NCI-H187 (cell line): ENCODE results near the gene MAN1C1.

Source experiments
- DNase-seq, 2 experiments: peaks; one replicate each; lab custom pipeline; 2025; lab: John Stamatoyannopoulos, UW

MAN1C1 gene

GRCh38 chr1:25803368-25803767, 186.8 kb downstream of the MAN1C1 start:
- no peak for DNase-seq

- no peak for DNase-seq
Measured at GRCh38 chr1:25804244-25804963, 187.8 kb downstream of the MAN1C1 start.

- no peak for DNase-seq
Measured at GRCh38 chr1:25804964-25805862, 188.6 kb downstream of the MAN1C1 start.

- no peak for DNase-seq
Measured at GRCh38 chr1:25805863-25806225, 189.3 kb downstream of the MAN1C1 start.

GRCh38 chr1:25806418-25806817, 189.8 kb downstream of the MAN1C1 start:
- no peak for DNase-seq

- no peak for DNase-seq
Measured at GRCh38 chr1:25807480-25808390, 191.1 kb downstream of the MAN1C1 start.

GRCh38 chr1:25808481-25809244, 192.1 kb downstream of the MAN1C1 start:
- DNase-seq = no peak

- no peak for DNase-seq
Measured at GRCh38 chr1:25809283-25809926, 192.8 kb downstream of the MAN1C1 start.

GRCh38 chr1:25809929-25810328, 193.3 kb downstream of the MAN1C1 start:
- DNase-seq = no peak

- DNase-seq = peak; percentile 26 to 56
Measured at GRCh38 chr1:25810341-25811299, 194.0 kb downstream of the MAN1C1 start.

- no peak for DNase-seq
Measured at GRCh38 chr1:25811384-25812082, 194.9 kb downstream of the MAN1C1 start.

GRCh38 chr1:25813071-25813733, 196.6 kb downstream of the MAN1C1 start:
- DNase-seq = no peak

- no peak for DNase-seq
Measured at GRCh38 chr1:25813734-25814471, 197.3 kb downstream of the MAN1C1 start.

- DNase-seq = no peak
Measured at GRCh38 chr1:25814549-25815087, 198.0 kb downstream of the MAN1C1 start.

- no peak for DNase-seq
Measured at GRCh38 chr1:25815208-25816111, 198.9 kb downstream of the MAN1C1 start.

- no peak for DNase-seq
Measured at GRCh38 chr1:25816112-25816718, 199.6 kb downstream of the MAN1C1 start.
